ENCODE measurements around the gene CUX1. TPM values are rescaled to one million over a fixed set of nuclear protein-coding genes. Genes with fewer than 3 reads are reported as not detected.

The CUX1 gene
- total RNA-seq, 4 donors from 2014 or later, result 93.8 to 156 (median 112) TPM

DNA sequence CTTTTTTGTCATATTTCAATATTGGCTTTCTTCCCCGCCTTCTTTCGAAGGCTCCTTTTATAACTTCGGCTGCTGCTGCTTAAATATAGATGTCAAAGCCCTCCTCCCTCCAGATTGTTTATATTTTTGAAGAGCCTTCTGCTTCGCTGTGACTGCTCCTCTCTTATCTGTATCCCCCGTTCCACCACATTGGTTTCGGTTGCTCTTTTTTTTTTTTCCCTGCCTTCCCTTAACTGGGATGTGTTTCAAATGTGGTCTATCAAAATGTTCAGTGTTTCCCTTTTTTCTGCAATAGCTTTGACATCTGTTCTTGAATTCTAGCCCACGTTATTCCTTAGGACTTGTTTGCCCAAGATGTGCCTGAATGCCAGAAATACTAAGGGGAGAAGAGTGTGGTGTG, 96.4 kb downstream of the CUX1 start:
- H3K9me3 ChIP-seq, result no peaks in the 10 kb centered on the region
- peaks cover 0 to 4% of the 10 kb centered on the region in 2 donors for H3K36me3 ChIP-seq
- no peak overlapping the region for H3K27ac ChIP-seq
- intact Hi-C loops (cut with DNase I), result no loop called here
- no peak overlapping the region for H3K4me3 ChIP-seq (replicated peaks in 1 of 3)
- no peaks in the 10 kb centered on the region for H3K27me3 ChIP-seq
- 34 to 38% methylated on average over 7 of the region's 7 CpGs for WGBS, 2 donors
- DNase-seq, result no peak
- TF ChIP-seq CTCF (IDR thresholded peaks at IDR 0.05) (no peak), POLR2A (IDR thresholded peaks at IDR 0.05) (no peak)
- peaks cover 23 to 34% of the 10 kb centered on the region in 2 donors for H3K4me1 ChIP-seq

DNA sequence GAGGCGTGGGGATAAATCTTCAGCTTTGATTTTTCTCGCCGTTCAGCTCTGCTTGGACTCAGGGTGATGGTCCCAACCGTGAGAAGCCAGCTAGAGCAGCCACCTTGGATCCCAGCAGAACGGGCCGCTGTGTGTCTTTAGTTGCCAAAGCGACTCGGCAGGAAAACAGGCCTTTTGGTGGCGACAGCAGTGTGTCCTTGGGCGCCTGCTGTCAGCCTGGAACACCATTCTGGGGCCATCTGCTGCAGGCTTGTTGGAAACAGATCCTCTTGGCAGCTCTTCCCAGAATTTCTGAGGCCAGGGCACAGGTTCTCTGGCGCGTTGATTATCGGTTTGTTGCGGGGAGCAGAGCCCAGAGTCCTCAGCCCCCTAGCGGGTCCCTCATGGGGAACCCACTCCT, 97.6 kb downstream of the CUX1 start:
- Histone ChIP-seq H3K4me1 (peaks cover 23 to 34% of the 10 kb centered on the region in 2 donors), H3K9me3 (no peaks in the 10 kb centered on the region), H3K36me3 (peaks cover 0 to 4% of the 10 kb centered on the region in 2 donors), H3K4me3 (replicated peaks in 1 of 3) (no peak overlapping the region), H3K27me3 (no peaks in the 10 kb centered on the region), H3K27ac (no peak overlapping the region)
- DNase-seq, result no peak
- 94 to 96% methylated on average over 6 to 15 of the region's 15 CpGs for WGBS, 2 donors
- intact Hi-C loops (cut with DNase I), result no loop called here
- TF ChIP-seq POLR2A (IDR thresholded peaks at IDR 0.05), result no peak
- TF ChIP-seq CTCF (IDR thresholded peaks at IDR 0.05), result no peak

DNA sequence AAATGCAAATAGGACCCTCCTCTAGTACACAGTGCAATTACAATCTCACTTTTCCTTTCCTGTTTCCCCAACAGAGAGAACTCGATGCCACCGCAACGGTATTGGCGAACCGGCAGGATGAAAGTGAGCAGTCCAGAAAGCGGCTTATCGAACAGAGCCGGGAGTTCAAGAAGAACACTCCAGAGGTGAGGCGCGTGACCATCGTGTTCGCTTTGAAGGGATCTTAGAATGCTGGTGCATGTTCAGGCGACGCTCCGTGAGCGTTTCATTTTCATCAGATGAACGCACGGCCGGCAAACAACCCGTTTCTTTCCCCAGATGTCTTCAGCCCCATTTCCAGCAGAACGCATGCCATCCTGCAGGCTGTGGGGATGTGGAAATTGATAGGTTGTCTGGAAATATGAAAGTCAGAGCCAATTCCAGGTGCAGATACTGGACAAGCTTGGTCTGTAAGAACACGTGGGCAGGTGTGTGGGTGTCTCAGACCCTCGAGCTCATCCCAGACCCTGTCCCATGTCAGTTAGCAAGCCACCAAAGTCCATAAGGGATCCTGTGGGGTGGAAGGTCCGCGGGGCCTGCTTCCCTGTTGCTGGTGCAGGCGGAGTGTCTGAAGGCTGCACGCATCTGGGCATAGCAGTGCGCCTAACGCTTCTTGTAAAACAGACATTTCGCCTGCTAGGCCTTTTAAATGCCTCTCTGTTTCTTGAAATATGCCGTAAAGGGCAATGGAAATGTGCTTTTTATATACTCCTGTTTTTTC, 98.8 kb downstream of the CUX1 start:
- TF ChIP-seq POLR2A (IDR thresholded peaks at IDR 0.05) (no peak), CTCF (IDR thresholded peaks at IDR 0.05) (no peak)
- H3K27ac ChIP-seq, result no peak overlapping the region
- intact Hi-C loops (cut with DNase I), result no loop called here
- DNase-seq, result no peak
- H3K9me3 ChIP-seq, result no peaks in the 10 kb centered on the region
- H3K4me1 ChIP-seq, result peaks cover 23 to 33% of the 10 kb centered on the region in 2 donors
- 84 to 87% methylated on average over 31 of the region's 31 CpGs for WGBS, 2 donors
- peaks cover 0 to 4% of the 10 kb centered on the region in 2 donors for H3K36me3 ChIP-seq
- H3K27me3 ChIP-seq, result no peaks in the 10 kb centered on the region
- H3K4me3 ChIP-seq (replicated peaks in 1 of 3), result no peak overlapping the region

DNA sequence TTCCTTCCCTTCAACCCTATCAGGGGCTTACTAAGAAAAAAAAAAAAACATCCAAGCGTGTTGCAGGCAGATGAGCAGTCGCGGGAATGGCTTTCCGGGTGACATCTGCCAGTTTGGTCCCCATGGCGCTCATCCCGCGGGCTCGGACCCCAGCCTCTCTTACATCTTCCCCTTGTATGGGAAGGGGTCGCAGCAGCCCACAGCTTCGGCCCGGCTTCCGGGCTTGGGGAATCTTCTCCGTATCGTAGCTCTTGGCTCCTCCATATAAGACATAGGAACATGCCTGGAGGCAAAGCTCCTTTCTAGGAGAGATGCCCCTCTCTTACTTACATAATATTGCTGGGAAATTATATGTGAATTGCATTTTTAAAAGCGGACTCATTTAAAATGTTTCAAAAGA, 99.5 kb downstream of the CUX1 start:
- H3K4me3 ChIP-seq (replicated peaks in 1 of 3), result no peak overlapping the region
- no peaks in the 10 kb centered on the region for H3K9me3 ChIP-seq
- no peak for DNase-seq
- peaks cover 0 to 4% of the 10 kb centered on the region in 2 donors for H3K36me3 ChIP-seq
- peaks cover 16 to 26% of the 10 kb centered on the region in 2 donors for H3K4me1 ChIP-seq
- no peaks in the 10 kb centered on the region for H3K27me3 ChIP-seq
- no peak overlapping the region for H3K27ac ChIP-seq
- 96% methylated on average over 15 of the region's 15 CpGs for WGBS, 2 donors
- TF ChIP-seq CTCF (IDR thresholded peaks at IDR 0.05) (no peak), POLR2A (IDR thresholded peaks at IDR 0.05) (no peak)
- intact Hi-C loops (cut with DNase I), result no loop called here

DNA sequence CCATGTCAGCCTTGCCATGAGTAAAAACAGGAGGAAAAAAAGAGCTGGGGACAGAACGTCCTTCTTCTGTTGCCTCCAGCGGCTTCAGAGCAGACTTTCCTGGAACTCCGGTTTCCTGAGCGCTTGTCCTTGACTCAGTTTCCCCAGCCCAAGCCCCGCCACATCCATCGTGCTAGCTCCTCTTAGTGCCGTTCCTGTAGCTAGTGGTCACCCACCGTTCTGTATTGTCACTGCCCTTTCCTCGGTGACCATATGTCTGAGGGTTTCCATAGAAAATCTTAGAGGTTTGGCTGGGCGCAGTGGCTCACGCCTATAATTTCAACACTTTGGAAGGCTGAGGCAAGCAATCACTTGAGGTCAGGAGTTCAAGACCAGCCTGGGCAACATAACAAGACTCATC, 100.1 kb downstream of the CUX1 start:
- H3K4me1 ChIP-seq, result peaks cover 11 to 19% of the 10 kb centered on the region in 2 donors
- H3K36me3 ChIP-seq, result peaks cover 0 to 4% of the 10 kb centered on the region in 2 donors
- 95 to 97% methylated on average over 11 of the region's 11 CpGs for WGBS, 2 donors
- H3K27ac ChIP-seq, result no peak overlapping the region
- TF ChIP-seq POLR2A (IDR thresholded peaks at IDR 0.05), result no peak
- TF ChIP-seq CTCF (IDR thresholded peaks at IDR 0.05), result no peak
- no peak for DNase-seq
- H3K4me3 ChIP-seq (replicated peaks in 1 of 3), result no peak overlapping the region
- intact Hi-C loops (cut with DNase I), result no loop called here
- H3K27me3 ChIP-seq, result no peaks in the 10 kb centered on the region
- no peaks in the 10 kb centered on the region for H3K9me3 ChIP-seq
